GM23338 (cell line): ENCODE results near the gene CTNNA2.

Source experiments
- CREB1 ChIP-seq: fragments of 250-450 bp; sonication (Bioruptor Pico); IDR thresholded peaks from 2 replicates; pipeline ENCODE4 v1.5.0; 2020; ENCODE audit warnings: low read depth, mild to moderate bottlenecking, moderate library complexity
- EZH2 ChIP-seq: fragments of 200-600 bp; sonication (generic); IDR thresholded peaks from one replicate; pipeline ENCODE4 v1.8.0; 2017; ENCODE audit warnings: antibody characterized with exemption, mild to moderate bottlenecking, low read depth; ENCODE audit not compliant: unreplicated experiment
- EZH2phosphoT487 ChIP-seq: fragments of 200-600 bp; sonication (generic); IDR thresholded peaks from one replicate; pipeline ENCODE4 v1.8.1; 2018; ENCODE audit warnings: antibody characterized with exemption; ENCODE audit not compliant: unreplicated experiment
- JUNB ChIP-seq: IDR thresholded peaks from one replicate; pipeline ENCODE4 v1.6.1; 2016; ENCODE audit warnings: antibody characterized with exemption; ENCODE audit not compliant: unreplicated experiment
- NANOG ChIP-seq: IDR thresholded peaks from 2 replicates; pipeline ENCODE4 v1.6.1; 2016; ENCODE audit warnings: antibody characterized with exemption, borderline replicate concordance
- POLR2AphosphoS5 ChIP-seq: IDR thresholded peaks from 2 replicates; pipeline ENCODE4 v1.6.1; 2016; ENCODE audit warnings: antibody characterized with exemption, low read depth
- ZNF331 ChIP-seq: fragments of 250-450 bp; sonication (Bioruptor Pico); IDR thresholded peaks from 2 replicates; pipeline ENCODE4 v1.5.0; 2020; ENCODE audit warnings: low read depth, mild to moderate bottlenecking, moderate library complexity
- TF ChIP-seq, protein P1 (sequence below), 2 experiments: fragments of 200-600 bp in 1 of 2; sonication (generic) in 1 of 2; conservative IDR thresholded peaks; 2 replicates each; pipeline versions ENCODE4 v1.5.1 to v1.6.1; 2016 to 2017; ENCODE audit warnings: antibody characterized with exemption in 2 of 2, low read depth in 2 of 2, mild to moderate bottlenecking in 2 of 2, moderate library complexity in 1 of 2
- TF ChIP-seq, protein P2 (sequence below): IDR thresholded peaks from 2 replicates; pipeline ENCODE4 v1.6.1; 2016; ENCODE audit warnings: antibody characterized with exemption
- TF ChIP-seq, protein P3 (sequence below): IDR thresholded peaks from one replicate; pipeline ENCODE4 v1.6.1; 2018; ENCODE audit warnings: antibody characterized with exemption; ENCODE audit not compliant: unreplicated experiment
- TF ChIP-seq, protein P4 (sequence below): fragments of 250-450 bp; sonication (Bioruptor Pico); IDR thresholded peaks from 2 replicates; pipeline ENCODE4 v1.5.0; 2020; ENCODE audit warnings: mild to moderate bottlenecking, moderate library complexity

DNA sequence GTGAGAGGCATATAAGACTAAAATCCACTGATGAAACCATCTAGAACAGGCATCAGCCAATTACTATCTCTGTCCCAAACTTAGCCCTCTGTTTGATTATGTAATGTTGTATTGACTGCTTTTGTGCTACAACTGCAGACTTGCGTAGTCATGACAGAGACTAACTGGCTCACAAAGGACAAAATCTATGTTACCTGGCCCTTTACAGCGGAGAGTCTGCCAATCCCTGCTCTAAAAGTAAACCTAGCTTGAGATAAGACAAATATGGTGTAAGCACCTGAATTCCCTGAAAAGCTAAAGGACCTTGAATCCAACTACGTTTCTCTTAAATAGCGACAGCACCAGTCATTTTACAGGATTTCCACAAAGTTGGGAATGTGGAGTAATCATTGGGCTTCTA lies 894.5 kb downstream of the CTNNA2 start:
- TF ChIP-seq, protein P1, sequence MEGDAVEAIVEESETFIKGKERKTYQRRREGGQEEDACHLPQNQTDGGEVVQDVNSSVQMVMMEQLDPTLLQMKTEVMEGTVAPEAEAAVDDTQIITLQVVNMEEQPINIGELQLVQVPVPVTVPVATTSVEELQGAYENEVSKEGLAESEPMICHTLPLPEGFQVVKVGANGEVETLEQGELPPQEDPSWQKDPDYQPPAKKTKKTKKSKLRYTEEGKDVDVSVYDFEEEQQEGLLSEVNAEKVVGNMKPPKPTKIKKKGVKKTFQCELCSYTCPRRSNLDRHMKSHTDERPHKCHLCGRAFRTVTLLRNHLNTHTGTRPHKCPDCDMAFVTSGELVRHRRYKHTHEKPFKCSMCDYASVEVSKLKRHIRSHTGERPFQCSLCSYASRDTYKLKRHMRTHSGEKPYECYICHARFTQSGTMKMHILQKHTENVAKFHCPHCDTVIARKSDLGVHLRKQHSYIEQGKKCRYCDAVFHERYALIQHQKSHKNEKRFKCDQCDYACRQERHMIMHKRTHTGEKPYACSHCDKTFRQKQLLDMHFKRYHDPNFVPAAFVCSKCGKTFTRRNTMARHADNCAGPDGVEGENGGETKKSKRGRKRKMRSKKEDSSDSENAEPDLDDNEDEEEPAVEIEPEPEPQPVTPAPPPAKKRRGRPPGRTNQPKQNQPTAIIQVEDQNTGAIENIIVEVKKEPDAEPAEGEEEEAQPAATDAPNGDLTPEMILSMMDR (conservative IDR thresholded peaks at IDR 0.05; ENCODE audit: low read depth in 2 of 2), result no peak
- no peak for TF ChIP-seq EZH2
- TF ChIP-seq, protein P2, sequence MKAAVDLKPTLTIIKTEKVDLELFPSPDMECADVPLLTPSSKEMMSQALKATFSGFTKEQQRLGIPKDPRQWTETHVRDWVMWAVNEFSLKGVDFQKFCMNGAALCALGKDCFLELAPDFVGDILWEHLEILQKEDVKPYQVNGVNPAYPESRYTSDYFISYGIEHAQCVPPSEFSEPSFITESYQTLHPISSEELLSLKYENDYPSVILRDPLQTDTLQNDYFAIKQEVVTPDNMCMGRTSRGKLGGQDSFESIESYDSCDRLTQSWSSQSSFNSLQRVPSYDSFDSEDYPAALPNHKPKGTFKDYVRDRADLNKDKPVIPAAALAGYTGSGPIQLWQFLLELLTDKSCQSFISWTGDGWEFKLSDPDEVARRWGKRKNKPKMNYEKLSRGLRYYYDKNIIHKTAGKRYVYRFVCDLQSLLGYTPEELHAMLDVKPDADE, result no peak
- no peak for TF ChIP-seq EZH2phosphoT487
- no peak for TF ChIP-seq NANOG
- TF ChIP-seq, protein P3, sequence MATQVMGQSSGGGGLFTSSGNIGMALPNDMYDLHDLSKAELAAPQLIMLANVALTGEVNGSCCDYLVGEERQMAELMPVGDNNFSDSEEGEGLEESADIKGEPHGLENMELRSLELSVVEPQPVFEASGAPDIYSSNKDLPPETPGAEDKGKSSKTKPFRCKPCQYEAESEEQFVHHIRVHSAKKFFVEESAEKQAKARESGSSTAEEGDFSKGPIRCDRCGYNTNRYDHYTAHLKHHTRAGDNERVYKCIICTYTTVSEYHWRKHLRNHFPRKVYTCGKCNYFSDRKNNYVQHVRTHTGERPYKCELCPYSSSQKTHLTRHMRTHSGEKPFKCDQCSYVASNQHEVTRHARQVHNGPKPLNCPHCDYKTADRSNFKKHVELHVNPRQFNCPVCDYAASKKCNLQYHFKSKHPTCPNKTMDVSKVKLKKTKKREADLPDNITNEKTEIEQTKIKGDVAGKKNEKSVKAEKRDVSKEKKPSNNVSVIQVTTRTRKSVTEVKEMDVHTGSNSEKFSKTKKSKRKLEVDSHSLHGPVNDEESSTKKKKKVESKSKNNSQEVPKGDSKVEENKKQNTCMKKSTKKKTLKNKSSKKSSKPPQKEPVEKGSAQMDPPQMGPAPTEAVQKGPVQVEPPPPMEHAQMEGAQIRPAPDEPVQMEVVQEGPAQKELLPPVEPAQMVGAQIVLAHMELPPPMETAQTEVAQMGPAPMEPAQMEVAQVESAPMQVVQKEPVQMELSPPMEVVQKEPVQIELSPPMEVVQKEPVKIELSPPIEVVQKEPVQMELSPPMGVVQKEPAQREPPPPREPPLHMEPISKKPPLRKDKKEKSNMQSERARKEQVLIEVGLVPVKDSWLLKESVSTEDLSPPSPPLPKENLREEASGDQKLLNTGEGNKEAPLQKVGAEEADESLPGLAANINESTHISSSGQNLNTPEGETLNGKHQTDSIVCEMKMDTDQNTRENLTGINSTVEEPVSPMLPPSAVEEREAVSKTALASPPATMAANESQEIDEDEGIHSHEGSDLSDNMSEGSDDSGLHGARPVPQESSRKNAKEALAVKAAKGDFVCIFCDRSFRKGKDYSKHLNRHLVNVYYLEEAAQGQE, result no peak
- no peak for TF ChIP-seq POLR2AphosphoS5
- TF ChIP-seq CREB1 (CRISPR knock-in tag), result no peak
- TF ChIP-seq JUNB, result no peak
- no peak for TF ChIP-seq ZNF331
- TF ChIP-seq, protein P4, sequence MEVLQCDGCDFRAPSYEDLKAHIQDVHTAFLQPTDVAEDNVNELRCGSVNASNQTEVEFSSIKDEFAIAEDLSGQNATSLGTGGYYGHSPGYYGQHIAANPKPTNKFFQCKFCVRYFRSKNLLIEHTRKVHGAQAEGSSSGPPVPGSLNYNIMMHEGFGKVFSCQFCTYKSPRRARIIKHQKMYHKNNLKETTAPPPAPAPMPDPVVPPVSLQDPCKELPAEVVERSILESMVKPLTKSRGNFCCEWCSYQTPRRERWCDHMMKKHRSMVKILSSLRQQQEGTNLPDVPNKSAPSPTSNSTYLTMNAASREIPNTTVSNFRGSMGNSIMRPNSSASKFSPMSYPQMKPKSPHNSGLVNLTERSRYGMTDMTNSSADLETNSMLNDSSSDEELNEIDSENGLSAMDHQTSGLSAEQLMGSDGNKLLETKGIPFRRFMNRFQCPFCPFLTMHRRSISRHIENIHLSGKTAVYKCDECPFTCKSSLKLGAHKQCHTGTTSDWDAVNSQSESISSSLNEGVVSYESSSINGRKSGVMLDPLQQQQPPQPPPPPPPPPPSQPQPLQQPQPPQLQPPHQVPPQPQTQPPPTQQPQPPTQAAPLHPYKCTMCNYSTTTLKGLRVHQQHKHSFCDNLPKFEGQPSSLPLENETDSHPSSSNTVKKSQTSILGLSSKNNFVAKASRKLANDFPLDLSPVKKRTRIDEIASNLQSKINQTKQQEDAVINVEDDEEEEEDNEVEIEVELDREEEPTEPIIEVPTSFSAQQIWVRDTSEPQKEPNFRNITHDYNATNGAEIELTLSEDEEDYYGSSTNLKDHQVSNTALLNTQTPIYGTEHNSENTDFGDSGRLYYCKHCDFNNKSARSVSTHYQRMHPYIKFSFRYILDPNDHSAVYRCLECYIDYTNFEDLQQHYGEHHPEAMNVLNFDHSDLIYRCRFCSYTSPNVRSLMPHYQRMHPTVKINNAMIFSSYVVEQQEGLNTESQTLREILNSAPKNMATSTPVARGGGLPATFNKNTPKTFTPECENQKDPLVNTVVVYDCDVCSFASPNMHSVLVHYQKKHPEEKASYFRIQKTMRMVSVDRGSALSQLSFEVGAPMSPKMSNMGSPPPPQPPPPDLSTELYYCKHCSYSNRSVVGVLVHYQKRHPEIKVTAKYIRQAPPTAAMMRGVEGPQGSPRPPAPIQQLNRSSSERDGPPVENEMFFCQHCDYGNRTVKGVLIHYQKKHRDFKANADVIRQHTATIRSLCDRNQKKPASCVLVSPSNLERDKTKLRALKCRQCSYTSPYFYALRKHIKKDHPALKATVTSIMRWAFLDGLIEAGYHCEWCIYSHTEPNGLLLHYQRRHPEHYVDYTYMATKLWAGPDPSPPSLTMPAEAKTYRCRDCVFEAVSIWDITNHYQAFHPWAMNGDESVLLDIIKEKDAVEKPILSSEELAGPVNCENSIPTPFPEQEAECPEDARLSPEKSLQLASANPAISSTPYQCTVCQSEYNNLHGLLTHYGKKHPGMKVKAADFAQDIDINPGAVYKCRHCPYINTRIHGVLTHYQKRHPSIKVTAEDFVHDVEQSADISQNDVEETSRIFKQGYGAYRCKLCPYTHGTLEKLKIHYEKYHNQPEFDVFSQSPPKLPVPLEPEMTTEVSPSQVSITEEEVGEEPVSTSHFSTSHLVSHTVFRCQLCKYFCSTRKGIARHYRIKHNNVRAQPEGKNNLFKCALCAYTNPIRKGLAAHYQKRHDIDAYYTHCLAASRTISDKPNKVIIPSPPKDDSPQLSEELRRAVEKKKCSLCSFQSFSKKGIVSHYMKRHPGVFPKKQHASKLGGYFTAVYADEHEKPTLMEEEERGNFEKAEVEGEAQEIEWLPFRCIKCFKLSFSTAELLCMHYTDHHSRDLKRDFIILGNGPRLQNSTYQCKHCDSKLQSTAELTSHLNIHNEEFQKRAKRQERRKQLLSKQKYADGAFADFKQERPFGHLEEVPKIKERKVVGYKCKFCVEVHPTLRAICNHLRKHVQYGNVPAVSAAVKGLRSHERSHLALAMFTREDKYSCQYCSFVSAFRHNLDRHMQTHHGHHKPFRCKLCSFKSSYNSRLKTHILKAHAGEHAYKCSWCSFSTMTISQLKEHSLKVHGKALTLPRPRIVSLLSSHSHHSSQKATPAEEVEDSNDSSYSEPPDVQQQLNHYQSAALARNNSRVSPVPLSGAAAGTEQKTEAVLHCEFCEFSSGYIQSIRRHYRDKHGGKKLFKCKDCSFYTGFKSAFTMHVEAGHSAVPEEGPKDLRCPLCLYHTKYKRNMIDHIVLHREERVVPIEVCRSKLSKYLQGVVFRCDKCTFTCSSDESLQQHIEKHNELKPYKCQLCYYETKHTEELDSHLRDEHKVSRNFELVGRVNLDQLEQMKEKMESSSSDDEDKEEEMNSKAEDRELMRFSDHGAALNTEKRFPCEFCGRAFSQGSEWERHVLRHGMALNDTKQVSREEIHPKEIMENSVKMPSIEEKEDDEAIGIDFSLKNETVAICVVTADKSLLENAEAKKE, result no peak
